ENCODE measurements around the gene SASS6. TPM values are rescaled to one million over a fixed set of nuclear protein-coding genes. Genes with fewer than 3 reads are reported as not detected.
A peak's percentile ranks its signal among the peaks of the same experiment; 100 is the strongest.

SASS6 gene
- total and polyA plus RNA-seq, 9 of the 15 experiments (the other 6 are each of a cell fraction or from before 2014, with no cell fraction given): 11.6 to 34.1 (median 18.0) TPM

DNA sequence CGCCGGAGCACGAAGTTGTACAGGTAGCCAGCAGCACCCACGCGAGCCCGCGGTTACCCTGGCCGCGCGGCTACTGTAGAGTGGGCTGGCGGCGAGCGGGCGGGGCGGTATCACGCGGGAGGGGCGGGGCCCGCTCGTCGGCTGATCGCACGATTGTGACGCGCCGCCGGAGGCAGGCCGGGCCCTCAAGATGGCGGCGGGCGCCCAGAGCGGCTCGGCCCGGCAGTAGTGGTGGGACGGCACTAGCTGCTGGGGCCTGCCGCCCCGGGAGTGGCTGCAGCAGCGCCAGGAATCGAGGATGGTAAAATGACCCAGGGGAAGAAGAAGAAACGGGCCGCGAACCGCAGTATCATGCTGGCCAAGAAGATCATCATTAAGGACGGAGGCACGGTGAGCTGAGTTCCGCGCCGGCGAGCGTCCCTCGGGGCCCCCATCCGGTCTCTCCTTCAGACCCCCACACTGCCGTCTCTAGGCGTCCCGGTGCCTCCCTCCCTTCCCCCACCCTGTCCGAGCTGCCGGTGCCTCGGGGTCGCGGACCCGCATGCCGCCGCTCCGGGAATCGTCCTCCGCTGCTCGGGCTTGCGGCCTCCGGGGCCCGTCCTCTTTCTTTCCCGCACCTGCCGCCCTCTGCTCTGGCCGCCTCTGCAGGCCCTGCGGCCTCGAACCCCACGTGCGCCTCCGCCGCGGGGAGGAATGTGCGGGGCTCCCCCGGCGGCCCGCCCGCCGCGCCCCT is 94.6 kb downstream of the SASS6 start (continued):
- TF ChIP-seq ATF2 (CRISPR knock-in tag; IDR thresholded peaks at IDR 0.05): no peak
- TF ChIP-seq TEAD1 (CRISPR knock-in tag; IDR thresholded peaks at IDR 0.05): peak in 1 of 2 experiments; percentile 83; a peak in 2 of 4 replicates
- TF ChIP-seq, protein P1, sequence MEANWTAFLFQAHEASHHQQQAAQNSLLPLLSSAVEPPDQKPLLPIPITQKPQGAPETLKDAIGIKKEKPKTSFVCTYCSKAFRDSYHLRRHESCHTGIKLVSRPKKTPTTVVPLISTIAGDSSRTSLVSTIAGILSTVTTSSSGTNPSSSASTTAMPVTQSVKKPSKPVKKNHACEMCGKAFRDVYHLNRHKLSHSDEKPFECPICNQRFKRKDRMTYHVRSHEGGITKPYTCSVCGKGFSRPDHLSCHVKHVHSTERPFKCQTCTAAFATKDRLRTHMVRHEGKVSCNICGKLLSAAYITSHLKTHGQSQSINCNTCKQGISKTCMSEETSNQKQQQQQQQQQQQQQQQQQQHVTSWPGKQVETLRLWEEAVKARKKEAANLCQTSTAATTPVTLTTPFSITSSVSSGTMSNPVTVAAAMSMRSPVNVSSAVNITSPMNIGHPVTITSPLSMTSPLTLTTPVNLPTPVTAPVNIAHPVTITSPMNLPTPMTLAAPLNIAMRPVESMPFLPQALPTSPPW (CRISPR knock-in tag; IDR thresholded peaks at IDR 0.05): peak; percentile 82
- TF ChIP-seq NELFE (IDR thresholded peaks at IDR 0.05; ENCODE audit: insufficient read depth, insufficient read length): no peak
- no peak for TF ChIP-seq SMAD4 (CRISPR knock-in tag; conservative IDR thresholded peaks at IDR 0.05)
- TF ChIP-seq, protein P2, sequence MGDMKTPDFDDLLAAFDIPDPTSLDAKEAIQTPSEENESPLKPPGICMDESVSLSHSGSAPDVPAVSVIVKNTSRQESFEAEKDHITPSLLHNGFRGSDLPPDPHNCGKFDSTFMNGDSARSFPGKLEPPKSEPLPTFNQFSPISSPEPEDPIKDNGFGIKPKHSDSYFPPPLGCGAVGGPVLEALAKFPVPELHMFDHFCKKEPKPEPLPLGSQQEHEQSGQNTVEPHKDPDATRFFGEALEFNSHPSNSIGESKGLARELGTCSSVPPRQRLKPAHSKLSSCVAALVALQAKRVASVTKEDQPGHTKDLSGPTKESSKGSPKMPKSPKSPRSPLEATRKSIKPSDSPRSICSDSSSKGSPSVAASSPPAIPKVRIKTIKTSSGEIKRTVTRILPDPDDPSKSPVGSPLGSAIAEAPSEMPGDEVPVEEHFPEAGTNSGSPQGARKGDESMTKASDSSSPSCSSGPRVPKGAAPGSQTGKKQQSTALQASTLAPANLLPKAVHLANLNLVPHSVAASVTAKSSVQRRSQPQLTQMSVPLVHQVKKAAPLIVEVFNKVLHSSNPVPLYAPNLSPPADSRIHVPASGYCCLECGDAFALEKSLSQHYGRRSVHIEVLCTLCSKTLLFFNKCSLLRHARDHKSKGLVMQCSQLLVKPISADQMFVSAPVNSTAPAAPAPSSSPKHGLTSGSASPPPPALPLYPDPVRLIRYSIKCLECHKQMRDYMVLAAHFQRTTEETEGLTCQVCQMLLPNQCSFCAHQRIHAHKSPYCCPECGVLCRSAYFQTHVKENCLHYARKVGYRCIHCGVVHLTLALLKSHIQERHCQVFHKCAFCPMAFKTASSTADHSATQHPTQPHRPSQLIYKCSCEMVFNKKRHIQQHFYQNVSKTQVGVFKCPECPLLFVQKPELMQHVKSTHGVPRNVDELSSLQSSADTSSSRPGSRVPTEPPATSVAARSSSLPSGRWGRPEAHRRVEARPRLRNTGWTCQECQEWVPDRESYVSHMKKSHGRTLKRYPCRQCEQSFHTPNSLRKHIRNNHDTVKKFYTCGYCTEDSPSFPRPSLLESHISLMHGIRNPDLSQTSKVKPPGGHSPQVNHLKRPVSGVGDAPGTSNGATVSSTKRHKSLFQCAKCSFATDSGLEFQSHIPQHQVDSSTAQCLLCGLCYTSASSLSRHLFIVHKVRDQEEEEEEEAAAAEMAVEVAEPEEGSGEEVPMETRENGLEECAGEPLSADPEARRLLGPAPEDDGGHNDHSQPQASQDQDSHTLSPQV (IDR thresholded peaks at IDR 0.05): peak; percentile 50; the same call in 1 of the 2 replicates
- no peak for TF ChIP-seq HNRNPH1 (optimal IDR thresholded peaks at IDR 0.05; ENCODE audit: low read depth, low read length)
- no peak for TF ChIP-seq TSHZ1 (CRISPR knock-in tag; IDR thresholded peaks at IDR 0.05)
- TF ChIP-seq FOXM1 (IDR thresholded peaks at IDR 0.05; ENCODE audit: low read depth): no peak
- TF ChIP-seq FOXM1 (CRISPR knock-in tag; IDR thresholded peaks at IDR 0.05; ENCODE audit: low read depth): no peak
- TF ChIP-seq DMBX1 (CRISPR knock-in tag; IDR thresholded peaks at IDR 0.05; ENCODE audit: borderline replicate concordance): no peak
- TF ChIP-seq ZFPM2 (CRISPR knock-in tag; IDR thresholded peaks at IDR 0.05): no peak
- TF ChIP-seq, protein P3, sequence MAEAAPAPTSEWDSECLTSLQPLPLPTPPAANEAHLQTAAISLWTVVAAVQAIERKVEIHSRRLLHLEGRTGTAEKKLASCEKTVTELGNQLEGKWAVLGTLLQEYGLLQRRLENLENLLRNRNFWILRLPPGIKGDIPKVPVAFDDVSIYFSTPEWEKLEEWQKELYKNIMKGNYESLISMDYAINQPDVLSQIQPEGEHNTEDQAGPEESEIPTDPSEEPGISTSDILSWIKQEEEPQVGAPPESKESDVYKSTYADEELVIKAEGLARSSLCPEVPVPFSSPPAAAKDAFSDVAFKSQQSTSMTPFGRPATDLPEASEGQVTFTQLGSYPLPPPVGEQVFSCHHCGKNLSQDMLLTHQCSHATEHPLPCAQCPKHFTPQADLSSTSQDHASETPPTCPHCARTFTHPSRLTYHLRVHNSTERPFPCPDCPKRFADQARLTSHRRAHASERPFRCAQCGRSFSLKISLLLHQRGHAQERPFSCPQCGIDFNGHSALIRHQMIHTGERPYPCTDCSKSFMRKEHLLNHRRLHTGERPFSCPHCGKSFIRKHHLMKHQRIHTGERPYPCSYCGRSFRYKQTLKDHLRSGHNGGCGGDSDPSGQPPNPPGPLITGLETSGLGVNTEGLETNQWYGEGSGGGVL (CRISPR knock-in tag; IDR thresholded peaks at IDR 0.05): no peak
- peak; percentile 29 for TF ChIP-seq FUS (optimal IDR thresholded peaks at IDR 0.05; ENCODE audit: low read depth, low read length)

Data from K562 (cell line).